GM18498 (cell line): Measurements from ENCODE around the gene GLRX3.
"Not testable (repeated sequence)": the region's sequence is repeated elsewhere in the genome, so short reads cannot be mapped to it uniquely, and the experiment has no call there.

Source experiments
- ATAC-seq: cut with Tn5 transposase; IDR thresholded peaks from one replicate; pipeline ENCODE4 v1.9.1; 2021; ENCODE audit warnings: mild to moderate bottlenecking, moderate library complexity; ENCODE audit not compliant: unreplicated experiment

GLRX3 gene

GRCh38 chr10:130188195-130189175 is 52.3 kb downstream of the GLRX3 start:
- no peak for ATAC-seq

- peak; percentile 1 for ATAC-seq
Observed at GRCh38 chr10:130189608-130190054, 53.4 kb downstream of the GLRX3 start.

GRCh38 chr10:130190055-130190736 is 54.0 kb downstream of the GLRX3 start:
- peak; percentile 94 for ATAC-seq

GRCh38 chr10:130190737-130191115 is 54.5 kb downstream of the GLRX3 start:
- ATAC-seq: no peak

- ATAC-seq: no peak
Observed at GRCh38 chr10:130191380-130191779, 55.2 kb downstream of the GLRX3 start.

- no peak for ATAC-seq
Observed at GRCh38 chr10:130192276-130192848, 56.2 kb downstream of the GLRX3 start.

- ATAC-seq: no peak
Observed at GRCh38 chr10:130193033-130193432, 56.8 kb downstream of the GLRX3 start.

- ATAC-seq: no peak
Observed at GRCh38 chr10:130193493-130194193, 57.5 kb downstream of the GLRX3 start.

GRCh38 chr10:130194194-130194990 is 58.2 kb downstream of the GLRX3 start:
- ATAC-seq: no peak

- no peak for ATAC-seq
Observed at GRCh38 chr10:130194991-130195645, 58.9 kb downstream of the GLRX3 start.

- no peak for ATAC-seq
Observed at GRCh38 chr10:130195746-130196294, 59.6 kb downstream of the GLRX3 start.

GRCh38 chr10:130196511-130197487 is 60.6 kb downstream of the GLRX3 start:
- no peak for ATAC-seq

GRCh38 chr10:130198651-130199050 is 62.5 kb downstream of the GLRX3 start:
- ATAC-seq: no peak

- no peak for ATAC-seq
Observed at GRCh38 chr10:130200179-130201042, 64.2 kb downstream of the GLRX3 start.

- no peak for ATAC-seq
Observed at GRCh38 chr10:130201043-130201380, 64.8 kb downstream of the GLRX3 start.

GRCh38 chr10:130202150-130202549 is 66.0 kb downstream of the GLRX3 start:
- ATAC-seq: not testable (repeated sequence)

- no peak for ATAC-seq
Observed at GRCh38 chr10:130202984-130203621, 66.9 kb downstream of the GLRX3 start.
